ENCODE measurements around the gene KCNJ1. TPM values are rescaled to one million over a fixed set of nuclear protein-coding genes. Genes with fewer than 3 reads are reported as not detected.

KCNJ1 gene
- total and polyA plus RNA-seq, 8 donors = 0.10 TPM; not detected in 7

GRCh38 chr11:128877726-128878125 lies 10.6 kb upstream of the KCNJ1 start:
- Histone ChIP-seq H3K36me3 (no peaks in the 10 kb centered on the region), H3K4me3 (no peak overlapping the region), H3K9me3 (no peaks in the 10 kb centered on the region), H3K4me1 (no peaks in the 10 kb centered on the region), H3K27me3 (peaks cover 0 to 22% (median 0%) of the 10 kb centered on the region in 3 donors), H3K27ac (no peak overlapping the region)
- intact Hi-C loops (cut with DNase I; ENCODE audit: low total_unique reads) = no loop called here
- WGBS, 5 donors = 62 to 82% (median 76%) methylated on average over 5 of the region's 5 CpGs
- TF ChIP-seq EP300 (IDR thresholded peaks at IDR 0.05) (no peak), CTCF (IDR thresholded peaks at IDR 0.05) (no peak), POLR2AphosphoS5 (IDR thresholded peaks at IDR 0.05) (no peak), POLR2A (IDR thresholded peaks at IDR 0.05) (no peak)
- no peak for DNase-seq

- Histone ChIP-seq H3K4me1 (no peaks in the 10 kb centered on the region), H3K27me3 (peaks cover 0 to 20% (median 0%) of the 10 kb centered on the region in 3 donors), H3K4me3 (no peak overlapping the region), H3K36me3 (no peaks in the 10 kb centered on the region), H3K27ac (no peak overlapping the region), H3K9me3 (no peaks in the 10 kb centered on the region)
- DNase-seq = no peak
- intact Hi-C loops (cut with DNase I; ENCODE audit: low total_unique reads) = no loop called here
- 88 to 92% (median 90%) methylated on average over 22 of the region's 22 CpGs for WGBS, 5 donors
- no peak for TF ChIP-seq POLR2A (IDR thresholded peaks at IDR 0.05)
- TF ChIP-seq POLR2AphosphoS5 (IDR thresholded peaks at IDR 0.05) = no peak
- no peak for TF ChIP-seq CTCF (IDR thresholded peaks at IDR 0.05)
- no peak for TF ChIP-seq EP300 (IDR thresholded peaks at IDR 0.05)
Measured at GRCh38 chr11:128876133-128876650, 9.1 kb upstream of the KCNJ1 start.

GRCh38 chr11:128874427-128874826 lies 7.3 kb upstream of the KCNJ1 start:
- intact Hi-C loops (cut with DNase I; ENCODE audit: low total_unique reads) = no loop called here

GRCh38 chr11:128872594-128872993 lies 5.5 kb upstream of the KCNJ1 start:
- no peak for DNase-seq
- Histone ChIP-seq H3K27ac (no peak overlapping the region), H3K27me3 (peaks cover 0 to 4% (median 0%) of the 10 kb centered on the region in 3 donors), H3K36me3 (no peaks in the 10 kb centered on the region), H3K4me1 (no peaks in the 10 kb centered on the region), H3K4me3 (no peak overlapping the region), H3K9me3 (no peaks in the 10 kb centered on the region)
- WGBS, 5 donors = 77 to 88% (median 82%) methylated on average over 3 of the region's 3 CpGs
- TF ChIP-seq POLR2A (IDR thresholded peaks at IDR 0.05) (no peak), EP300 (IDR thresholded peaks at IDR 0.05) (no peak), CTCF (IDR thresholded peaks at IDR 0.05) (no peak), POLR2AphosphoS5 (IDR thresholded peaks at IDR 0.05) (no peak)
- intact Hi-C loops (cut with DNase I; ENCODE audit: low total_unique reads) = no loop called here

More at GRCh38 chr11:128874427-128874826, 7.3 kb upstream of the KCNJ1 start:
- no peak for TF ChIP-seq POLR2A (IDR thresholded peaks at IDR 0.05)
- TF ChIP-seq POLR2AphosphoS5 (IDR thresholded peaks at IDR 0.05) = no peak
- no peak for TF ChIP-seq CTCF (IDR thresholded peaks at IDR 0.05)
- TF ChIP-seq EP300 (IDR thresholded peaks at IDR 0.05) = no peak
- H3K36me3 ChIP-seq = no peaks in the 10 kb centered on the region
- H3K27ac ChIP-seq = no peak overlapping the region
- 68 to 82% (median 73%) methylated on average over 3 of the region's 3 CpGs for WGBS, 5 donors
- peaks cover 0 to 4% (median 0%) of the 10 kb centered on the region in 3 donors for H3K27me3 ChIP-seq
- H3K4me3 ChIP-seq = no peak overlapping the region
- no peaks in the 10 kb centered on the region for H3K4me1 ChIP-seq
- peak in 1 of 2 donors; percentile 36 for DNase-seq
- H3K9me3 ChIP-seq = no peaks in the 10 kb centered on the region

Measured in stomach (tissue), 9 donors.